CMK (cell line): ENCODE data around the gene SDSL.

Source experiments
- DNase-seq: peaks from one replicate; pipeline ENCODE4 v3.0.0-alpha.2; 2010; ENCODE audit warnings: low read depth

Gene SDSL

DNA sequence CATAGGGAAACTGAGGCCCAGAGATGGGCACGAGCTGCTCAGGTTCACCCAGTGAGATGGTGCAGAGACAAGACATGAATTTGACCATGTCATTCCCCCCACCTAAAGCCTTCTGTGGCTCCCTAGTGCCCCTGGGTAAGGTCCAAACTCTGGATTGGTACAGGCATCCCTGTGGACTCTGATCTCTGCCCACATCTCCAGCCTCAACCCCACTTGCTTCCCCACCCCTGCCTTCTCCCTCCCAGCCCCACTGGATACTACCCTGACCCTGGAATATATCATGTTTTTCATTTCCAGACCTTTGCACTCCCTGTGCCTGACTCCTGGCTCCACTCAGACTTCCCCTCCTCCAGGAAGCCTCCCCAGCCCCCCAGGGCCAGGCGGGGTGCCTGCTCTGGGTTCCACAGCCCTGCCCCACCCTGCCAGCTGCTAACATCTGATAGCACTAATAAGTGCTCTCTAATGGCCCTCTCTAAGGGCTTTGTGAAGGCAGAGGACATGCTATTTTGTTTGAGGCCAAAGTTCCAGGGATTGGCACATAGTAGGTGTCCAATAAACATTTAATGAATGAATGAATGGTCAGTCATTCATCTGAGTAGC, 1.1 kb upstream of the SDSL start:
- DNase-seq: no peak

DNA sequence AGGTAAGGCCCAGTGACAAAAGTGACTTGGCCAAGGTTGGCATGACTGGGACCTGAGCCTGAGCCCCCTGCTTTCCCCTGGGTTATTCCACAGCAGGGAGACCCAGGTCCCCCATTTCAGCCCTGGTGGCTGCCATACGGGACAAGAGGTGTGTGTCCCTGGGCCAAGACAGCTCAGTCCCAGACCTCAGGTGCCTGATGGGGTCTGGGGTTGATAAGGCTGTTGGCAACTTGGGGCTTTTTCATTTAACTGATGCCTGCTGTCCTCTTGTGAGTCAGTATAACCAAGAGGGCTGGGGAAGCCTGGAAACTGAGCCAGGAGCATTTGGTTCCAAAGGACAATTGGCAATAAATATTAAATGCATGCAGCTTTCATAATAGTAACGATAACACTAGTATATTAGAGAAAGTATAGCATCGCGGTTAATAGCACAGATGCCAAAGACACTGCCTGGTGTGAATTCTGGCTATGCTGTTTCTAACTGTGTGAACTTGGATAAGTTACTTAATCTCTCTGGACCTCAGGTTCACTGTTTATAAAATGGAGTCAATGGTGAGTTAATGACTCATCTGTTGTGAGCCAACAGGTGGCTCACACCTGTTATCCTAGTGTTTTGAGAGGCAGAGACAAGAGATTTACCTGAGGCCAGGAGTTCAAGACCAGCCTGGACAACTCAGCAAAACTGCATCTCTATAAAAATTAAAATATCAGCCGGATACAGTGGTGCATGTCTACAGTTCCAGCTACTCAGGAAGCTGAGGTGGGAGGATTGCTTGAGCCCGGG, 898 bp downstream of the SDSL start:
- no peak for DNase-seq

DNA sequence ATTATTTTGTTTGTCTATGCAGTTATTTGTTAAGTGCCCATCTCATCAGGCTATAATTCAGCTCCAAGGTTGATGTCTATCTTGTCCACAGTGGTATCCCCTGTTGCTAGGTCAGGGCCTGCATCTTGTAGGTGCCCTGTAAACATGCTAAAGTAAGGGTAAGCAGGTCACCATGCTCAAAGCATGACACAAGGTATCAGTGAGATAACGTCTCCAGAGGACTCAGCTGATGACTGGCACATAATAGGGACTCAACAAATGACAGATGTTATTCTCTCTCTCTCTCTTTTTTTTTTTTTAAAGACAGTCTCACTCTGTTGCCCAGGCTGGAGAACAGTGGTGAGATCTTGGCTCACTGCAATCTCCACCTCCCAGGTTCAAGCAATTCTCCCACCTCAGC, 2.3 kb downstream of the SDSL start:
- no peak for DNase-seq

DNA sequence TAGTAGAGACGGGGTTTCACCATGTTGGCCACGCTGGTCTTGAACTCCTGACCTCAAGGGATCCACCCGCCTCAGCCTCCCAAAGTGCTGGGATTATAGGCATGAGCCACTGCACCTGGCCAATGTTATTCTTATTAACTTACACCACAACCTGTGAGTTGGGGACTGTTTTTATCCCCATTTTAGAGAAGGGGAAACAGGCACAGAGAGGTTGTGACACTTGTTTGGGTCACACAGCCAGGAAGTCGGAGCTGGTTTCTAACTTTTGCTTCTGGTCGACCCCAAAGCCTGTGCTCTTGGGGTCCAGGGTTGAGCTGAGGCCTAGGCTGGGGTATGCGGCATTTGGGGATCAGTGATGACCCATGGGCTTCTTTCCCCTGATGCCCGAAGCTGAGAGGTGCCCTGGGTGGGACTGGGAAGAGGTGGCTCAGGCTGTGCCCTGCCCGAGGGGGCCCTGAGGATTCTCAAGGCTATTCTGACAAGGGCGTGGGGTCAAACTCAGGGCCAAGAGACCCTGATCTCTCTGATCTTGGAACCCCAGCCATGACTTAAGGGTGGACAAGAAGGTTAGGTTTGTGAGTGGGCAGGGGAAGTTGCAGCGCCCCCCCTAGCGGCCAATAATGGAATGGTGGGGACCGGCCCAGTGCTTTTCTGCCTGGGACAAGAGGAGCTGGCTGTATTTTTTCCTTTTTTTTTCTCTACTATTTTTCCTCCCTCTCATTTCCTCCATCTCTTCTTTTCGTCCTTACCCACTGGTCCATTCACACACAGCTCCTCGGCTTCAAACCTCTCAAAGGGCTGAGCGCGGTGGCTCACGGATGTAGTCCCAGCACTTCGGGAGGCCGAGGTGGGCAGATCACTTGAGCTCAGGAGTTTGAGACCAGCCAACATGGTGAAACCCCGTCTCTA, 3.0 kb downstream of the SDSL start:
- DNase-seq: no peak

DNA sequence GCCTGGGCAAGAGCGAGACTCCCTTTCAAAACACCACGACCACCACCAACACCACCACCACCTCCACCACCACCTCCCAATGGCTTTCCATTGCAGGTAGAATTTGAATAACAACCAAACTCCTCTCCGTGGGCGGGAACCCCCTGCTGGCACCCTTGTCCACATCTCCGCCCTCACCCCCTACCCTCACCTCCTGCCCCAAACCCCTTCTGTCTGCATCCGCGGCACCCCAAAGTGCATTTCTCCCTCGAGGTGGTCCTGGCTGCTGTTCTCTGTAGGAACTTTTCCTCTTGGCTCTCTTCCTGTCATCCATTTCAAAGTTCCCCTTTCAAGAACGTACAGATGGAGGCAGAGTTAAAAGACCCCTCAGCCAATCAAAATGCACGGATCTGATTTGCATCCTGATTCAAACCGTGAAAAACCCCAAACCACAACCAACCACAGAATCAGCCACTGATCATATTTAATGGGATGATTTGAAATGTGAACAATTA, 3.8 kb downstream of the SDSL start:
- no peak for DNase-seq

DNA sequence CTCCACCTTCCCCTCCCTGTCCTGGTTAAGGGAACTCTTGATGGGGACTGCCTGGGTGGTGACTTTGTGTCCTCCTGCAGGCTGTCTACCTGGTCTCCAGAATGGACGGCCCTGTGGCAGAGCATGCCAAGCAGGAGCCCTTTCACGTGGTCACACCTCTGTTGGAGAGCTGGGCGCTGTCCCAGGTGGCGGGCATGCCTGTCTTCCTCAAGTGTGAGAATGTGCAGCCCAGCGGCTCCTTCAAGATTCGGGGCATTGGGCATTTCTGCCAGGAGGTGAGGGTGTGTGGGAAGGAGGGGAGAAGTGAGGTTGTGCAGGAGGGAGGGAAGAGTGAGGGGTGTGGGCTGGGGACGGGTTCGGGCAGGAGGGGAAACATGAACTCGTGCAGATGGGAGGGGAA, 5.7 kb downstream of the SDSL start:
- DNase-seq: no peak

DNA sequence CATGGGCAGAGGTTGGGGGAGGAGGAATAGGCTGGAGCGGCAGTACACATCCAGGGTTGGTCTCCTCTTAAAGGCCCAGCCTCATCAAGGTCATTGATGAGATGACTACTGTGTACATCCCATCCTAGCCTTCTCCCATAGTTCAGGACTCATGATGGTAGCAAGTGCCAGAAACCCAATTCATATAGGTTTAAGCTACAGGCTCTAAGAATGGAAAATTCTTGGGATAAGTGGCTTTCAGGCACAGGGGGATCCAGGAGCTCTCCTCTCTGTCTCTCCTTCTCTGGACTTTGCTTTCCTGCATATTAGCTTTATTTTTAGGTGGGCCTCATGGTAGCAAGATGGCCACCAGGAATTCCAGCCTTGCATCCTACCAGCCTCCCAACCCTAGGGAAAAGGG, 6.3 kb downstream of the SDSL start:
- no peak for DNase-seq

DNA sequence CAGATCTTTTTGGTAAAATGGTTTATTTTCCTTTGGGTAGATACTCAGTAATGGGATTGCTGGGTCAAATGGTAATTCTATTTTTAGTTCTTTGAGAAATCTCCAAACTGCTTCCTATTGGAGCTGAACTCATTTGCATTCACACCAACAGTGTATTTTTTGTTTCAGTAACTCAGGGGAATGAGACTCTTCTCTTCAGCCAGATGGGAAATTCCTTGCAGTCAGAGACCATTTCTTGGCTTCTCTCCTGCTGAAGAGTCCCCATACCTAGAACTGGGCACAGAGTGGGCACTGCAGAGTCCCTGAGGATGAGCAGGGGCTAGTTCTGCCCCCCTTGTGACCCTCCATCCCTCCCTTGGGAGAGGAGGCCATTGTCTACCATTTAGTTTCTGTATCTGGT, 10.8 kb downstream of the SDSL start:
- DNase-seq: no peak

DNA sequence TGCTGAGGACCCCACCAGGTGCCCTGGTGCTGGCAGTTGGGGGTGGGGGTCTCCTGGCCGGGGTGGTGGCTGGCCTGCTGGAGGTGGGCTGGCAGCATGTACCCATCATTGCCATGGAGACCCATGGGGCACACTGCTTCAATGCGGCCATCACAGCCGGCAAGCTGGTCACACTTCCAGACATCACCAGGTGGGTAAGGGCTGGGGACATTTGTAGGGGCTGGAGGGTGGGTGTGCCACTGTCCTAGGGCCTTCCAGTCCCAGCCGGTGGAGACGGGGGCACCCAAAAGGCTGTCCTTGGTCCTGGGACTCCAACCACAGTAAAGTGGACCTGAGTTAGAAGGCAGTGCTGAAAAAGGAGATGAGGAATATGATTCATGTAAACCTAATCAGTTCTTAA, 13.2 kb downstream of the SDSL start:
- no peak for DNase-seq

DNA sequence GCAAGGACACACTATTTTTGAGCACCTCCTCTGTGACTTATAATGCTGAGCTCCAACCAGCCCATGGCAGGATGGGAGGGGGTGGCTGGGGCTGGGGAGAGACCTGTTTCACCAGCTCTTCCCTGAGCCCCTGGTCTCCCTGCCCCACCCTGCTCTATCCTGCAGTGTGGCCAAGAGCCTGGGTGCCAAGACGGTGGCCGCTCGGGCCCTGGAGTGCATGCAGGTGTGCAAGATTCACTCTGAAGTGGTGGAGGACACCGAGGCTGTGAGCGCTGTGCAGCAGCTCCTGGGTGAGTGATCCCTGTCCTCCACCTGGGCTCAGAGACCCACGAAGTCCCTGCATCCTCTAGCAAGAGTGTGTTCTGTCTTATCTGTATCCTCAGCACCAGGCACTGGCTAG, 14.4 kb downstream of the SDSL start:
- no peak for DNase-seq

DNA sequence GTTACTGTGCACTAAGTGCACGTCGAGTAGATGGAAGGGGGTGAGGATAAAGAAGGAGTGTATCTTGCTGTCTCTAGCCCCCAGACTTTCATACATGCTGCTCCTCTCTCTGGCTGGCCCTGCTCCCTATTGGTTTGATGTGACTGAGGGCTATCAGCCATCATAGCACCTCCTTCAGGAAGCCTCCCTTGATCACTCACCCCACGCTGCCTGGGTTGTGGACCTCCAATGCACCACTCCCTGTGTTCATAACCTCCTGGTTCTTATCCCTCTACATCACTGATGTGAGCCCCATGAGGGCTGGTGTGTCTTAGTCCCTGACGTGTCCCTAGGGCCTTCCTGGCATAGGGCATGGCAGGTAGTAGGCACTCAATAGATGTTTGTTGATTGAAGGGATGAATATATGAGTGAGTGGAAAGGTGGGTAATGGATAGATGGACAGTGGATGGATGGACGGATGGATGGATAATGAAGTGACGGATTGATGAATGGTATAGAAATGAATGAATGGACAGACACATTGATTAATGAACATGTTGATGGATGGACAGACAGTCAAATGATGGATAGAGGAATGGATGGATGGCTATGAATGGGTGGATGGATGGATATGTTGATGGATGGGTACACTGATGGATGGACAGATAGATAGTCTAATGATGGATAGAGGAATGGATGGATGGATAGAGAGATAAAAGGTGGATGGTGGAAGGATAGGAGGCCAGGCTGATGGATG, 15.0 kb downstream of the SDSL start:
- DNase-seq: no peak

DNA sequence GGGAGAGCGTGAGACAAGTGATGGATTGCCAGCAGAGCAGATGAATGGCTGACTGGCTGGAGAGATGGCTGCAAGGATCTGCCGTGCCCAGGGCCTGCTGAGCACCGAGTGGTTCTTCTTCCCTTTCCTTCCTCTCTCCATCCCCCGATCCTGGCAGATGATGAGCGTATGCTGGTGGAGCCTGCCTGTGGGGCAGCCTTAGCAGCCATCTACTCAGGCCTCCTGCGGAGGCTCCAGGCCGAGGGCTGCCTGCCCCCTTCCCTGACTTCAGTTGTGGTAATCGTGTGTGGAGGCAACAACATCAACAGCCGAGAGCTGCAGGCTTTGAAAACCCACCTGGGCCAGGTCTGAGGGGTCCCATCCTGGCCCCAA, 15.5 kb downstream of the SDSL start:
- no peak for DNase-seq

DNA sequence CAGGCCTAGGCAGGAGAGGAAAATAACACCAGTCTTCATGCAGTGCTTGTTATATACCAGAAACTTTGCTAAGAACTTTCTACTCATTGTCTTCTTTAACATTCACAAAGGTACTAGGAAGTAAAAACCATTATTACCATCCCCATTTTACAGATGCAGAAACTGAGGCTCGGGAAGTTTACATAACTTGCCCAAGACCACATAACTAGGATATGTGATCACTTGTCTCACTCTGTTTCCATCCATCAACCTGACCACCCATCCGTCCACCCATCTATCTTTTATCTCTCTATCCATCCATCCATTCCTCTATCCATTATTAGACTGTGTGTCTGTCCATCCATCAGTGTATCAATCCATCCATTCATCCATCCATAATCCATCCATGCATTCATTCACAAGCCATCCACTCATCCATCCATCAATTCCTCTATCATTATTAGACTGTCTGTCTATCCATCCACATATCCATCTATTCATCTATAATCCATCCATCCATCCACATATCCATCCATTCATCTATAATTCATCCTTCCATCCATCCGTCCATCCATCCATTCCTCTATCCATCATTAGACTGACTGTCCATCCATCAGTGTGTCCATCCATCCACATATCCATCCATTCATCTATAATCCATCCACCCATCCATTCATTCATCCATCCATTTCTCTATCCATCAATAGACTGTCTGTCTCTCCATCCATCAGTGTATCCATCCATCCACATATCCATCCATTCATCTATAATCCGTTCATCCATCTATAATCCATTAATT, 16.5 kb downstream of the SDSL start:
- no peak for DNase-seq

DNA sequence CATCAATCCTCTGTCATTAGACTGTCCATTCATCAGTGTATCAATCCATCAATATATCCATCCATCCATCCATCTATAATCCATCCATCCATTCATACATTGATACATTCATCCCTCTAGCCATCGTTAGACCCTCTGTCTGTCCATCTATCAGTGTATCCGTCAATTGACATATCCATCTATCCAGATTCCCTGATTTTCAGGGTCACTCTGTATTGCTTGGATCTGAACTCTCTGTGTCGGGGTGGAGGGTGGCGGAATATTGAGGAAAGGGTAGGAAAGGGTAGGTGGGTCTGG, 17.1 kb downstream of the SDSL start:
- no peak for DNase-seq

DNA sequence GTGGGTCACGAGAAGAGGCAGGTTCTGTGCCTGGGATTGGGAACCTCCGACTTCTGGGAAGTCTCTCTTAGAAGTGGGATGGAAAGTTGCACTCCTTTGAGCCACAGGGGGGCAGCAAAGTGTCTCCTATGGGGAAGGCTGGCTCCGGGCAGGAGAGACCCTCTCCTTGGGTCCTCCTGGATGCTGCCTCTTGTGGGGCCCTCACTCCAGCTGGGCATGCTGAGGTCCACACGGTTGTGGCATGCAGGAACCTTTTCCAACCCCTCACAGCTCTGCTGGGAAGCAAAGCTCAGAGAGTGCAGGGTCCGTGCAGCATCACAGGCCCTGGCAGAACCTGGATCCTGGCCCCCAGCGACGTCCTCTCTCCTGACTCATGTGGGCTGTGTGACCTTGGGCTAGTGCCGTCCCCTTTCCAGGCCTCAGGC, 17.4 kb downstream of the SDSL start:
- DNase-seq: no peak

DNA sequence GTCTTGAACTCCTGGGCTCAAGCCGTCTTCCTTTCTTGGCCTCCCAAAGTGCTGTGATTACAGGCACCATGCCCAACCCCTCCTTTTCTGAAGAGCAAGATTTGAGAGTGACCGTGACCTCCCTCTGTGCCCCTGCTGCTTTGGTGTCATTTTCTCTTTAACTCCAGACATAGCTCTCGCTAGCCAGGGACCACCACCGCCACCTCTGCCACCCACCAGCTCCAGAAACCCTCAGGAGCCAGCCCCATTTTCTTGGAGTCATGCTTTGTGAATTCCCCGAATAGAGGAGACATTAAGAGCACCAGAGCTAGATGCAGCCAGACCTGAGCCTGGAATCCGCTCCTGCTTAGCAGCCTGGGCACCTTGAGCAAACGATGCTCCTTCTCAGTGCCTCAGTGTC, 18.2 kb downstream of the SDSL start:
- no peak for DNase-seq

DNA sequence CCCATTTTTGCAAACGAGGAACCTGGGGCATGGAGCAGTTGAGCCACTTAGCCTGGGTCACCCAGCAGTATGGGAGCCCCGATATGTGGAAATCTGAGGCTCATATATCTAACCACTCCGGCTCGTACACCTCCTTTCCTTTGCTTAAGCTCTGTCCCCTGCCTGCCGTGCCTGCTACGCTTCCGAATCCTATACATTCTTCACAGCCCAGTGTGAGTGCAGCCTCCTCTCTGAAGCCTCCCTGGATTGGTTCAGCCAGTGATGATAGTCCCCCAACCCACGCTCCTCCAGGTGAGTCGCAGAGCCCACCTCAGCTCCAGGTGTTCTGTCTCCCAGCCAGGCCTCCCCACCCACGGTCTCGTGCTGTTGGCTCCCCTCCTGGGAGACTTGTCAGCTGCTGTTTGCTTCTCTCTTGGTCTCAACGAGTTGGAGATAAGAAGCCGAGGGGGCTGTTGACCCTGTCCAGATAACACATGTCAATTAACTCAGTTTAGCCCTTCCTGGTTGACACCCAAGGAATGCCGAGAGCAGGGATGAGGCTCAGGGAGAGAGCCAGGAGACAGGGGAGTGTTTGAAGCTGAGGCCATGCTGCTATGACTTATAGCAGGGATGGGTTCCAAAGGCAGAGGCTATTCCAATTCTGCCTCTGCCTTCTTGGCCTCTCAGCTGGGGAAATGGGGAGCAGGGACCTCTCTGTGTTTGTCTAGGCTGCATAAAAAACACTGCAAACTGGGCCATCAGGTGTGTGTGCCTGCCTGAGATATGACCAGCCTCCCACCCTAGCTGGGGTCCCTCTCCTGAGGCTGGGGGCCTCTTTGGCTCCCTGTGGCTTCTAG, 19.0 kb downstream of the SDSL start:
- no peak for DNase-seq

DNA sequence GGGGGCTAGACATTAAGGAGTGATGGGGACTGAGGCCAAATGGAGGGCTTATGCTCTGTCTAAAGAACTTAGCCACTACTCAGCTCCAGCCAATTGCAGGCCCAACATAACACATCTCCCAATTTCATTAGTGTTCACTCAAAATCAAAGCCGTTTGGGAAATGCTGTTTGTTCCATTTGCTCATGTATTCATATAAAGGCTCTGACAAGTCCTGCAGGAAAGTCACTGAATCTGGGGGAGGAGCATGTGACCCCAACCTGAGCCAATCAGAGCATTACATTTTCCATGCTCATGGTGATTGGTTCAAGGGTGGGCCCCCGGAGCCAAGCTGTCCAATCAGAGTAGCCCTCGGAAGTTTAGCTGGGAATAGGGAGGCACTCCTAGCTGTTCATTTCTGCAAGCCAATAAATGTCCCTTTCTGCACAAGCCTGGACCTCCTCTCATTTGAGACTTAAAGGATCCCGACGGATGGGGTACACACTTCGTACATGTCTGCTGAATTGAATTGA, 20.9 kb downstream of the SDSL start:
- no peak for DNase-seq

DNA sequence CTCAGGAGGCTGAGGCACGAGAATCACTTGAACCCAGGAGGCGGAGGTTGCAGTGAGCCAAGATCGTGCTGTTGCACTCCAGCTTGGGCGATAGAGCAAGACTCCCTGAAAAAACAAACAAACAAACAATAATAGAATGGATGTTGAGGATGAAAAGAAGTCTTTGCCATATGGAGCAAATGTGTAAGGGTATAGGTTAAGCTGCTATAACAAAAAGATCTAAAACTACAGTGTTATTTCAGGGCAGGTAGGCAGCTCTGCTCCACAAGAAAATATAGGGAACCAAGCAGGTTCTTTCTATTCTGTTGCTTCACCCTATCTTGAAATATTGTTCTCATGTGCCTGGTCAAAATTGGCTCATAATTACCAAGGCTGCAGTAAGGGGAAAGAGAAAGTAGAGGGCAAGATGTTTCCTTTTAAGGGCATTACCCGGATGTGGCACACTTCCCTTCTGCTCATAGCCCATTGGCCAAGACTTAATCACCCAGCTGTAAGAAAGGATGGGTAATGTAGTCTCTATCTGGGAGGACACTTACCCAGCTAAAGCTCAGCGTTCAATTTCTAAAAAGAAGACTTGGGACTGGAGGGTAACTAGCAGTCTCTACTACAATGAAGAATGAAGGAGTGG, 23.5 kb downstream of the SDSL start:
- DNase-seq: no peak

DNA sequence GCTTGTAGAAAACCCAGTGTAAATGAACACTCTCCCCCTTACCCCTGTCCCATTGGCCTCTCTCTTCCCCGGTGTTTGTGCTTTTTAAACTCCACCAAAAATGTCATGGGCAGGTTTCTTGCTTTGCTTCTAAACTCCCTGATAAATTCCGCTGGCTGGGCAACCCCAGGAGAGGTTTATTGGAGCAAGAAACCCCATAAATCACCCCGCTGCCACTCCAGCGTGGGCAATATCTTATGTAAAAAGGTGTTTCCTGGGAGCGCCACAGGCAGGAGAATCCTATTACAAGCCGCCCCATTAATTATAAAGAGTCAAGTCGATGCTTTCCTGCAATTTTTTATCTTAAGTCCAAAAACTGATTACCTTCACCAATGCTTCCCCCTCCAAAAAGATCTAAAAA, 26.7 kb downstream of the SDSL start:
- DNase-seq: no peak
